ENCODE results near the gene GPS1.

The GPS1 gene

DNA sequence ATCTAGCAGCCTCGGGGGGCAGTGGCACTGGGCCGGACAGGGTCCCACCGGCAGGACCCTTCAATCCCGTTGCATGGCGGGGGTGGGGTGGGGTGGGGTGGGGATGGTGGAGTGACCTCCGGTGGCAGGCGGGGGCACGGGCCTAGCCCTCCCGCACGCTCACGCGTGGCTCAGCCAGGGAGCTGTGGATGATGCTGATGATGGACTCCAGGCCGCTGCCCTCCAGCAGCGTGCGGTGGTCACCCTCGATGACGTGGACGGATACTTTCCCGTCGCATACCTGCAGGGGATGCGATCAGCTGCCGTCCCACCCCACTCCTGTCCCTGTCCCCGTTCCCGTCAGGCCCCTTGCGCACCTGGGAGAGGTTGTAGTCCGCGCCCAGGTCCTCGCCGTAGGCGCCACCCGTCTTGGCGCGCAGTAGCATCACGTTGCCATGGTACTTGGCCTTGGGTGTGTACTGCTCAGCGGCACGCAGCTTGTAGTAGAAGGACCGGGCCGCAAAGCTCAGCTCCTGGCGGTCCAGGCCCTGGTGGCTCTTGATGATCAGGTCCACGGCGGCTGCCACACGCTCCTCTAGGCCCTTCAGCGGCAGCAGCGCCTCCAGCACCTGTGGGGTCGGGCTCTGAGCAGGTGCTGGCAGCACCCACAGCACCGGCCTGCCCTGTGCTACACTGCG lies 27.4 kb downstream of the GPS1 start:
- DNase-seq (ENCODE audit: low spot score): no peak

DNA sequence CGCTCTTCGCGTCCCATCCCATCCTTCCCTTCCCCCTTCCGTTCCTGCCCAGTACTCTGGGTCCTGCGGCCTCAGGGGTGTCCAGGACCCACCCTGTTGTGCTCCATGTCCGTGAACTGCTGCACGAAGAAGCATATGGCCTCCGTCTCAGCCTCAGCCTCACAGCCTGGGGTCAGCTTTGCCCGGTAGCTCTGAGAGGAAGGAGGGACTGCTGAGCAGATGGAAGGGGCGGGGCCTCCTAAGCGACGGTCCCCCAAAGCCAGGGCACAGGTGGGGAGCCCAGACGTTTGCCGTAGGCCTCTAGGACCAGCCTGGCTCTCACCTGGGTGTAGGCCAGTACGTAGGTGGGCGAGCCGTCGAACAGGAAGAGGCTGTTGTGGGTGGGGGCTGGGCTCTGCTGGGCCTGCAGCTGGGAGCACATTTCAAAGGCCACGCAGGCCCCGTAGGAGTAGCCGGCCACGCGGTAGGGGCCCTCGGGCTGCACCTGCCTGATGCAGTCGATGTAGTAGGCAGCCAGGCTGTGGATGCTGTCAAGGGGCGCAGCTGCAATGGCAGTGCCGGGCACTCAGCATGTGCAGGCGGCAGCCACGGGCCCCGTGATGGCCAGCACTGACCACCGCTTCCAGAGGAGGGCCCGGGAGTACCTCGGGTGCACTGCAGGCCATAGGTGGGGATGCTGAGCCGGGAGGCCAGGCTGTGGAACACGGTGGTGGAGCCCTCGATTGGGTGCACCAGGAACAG lies 28.5 kb downstream of the GPS1 start:
- no peak for DNase-seq (ENCODE audit: low spot score)

DNA sequence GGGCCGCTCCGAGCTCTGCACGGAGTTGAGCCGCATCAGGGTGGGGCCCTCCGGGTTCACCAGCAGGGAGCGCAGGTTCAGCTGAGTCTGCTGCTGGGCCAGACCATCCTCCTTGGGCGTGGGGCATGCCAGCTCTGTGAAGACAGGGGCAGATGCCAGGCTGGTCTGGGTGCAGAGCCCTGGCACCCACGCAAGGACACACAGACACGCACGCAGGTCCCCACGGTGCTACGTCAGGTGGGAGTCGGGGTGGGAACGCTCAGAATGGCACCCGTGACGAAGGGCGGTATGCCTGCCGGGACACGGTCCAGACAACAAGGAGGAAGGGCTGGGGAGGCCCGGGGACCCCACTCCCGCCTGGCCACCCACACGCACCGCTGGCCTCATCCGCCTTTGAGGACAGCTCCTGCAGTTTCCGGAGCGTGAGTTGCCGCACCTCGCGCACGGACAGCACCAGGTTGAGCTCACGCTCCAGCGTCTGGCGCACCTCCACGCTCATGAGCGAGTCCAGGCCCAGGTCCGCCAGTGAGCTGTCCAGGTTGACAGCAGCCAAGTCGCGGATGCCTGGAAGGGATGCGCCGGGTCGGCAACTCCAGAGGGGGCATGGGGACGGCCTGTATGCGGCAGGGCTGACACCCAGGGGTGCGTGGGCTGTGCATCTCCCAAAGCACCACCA lies 29.2 kb downstream of the GPS1 start:
- DNase-seq (ENCODE audit: low spot score): no peak

DNA sequence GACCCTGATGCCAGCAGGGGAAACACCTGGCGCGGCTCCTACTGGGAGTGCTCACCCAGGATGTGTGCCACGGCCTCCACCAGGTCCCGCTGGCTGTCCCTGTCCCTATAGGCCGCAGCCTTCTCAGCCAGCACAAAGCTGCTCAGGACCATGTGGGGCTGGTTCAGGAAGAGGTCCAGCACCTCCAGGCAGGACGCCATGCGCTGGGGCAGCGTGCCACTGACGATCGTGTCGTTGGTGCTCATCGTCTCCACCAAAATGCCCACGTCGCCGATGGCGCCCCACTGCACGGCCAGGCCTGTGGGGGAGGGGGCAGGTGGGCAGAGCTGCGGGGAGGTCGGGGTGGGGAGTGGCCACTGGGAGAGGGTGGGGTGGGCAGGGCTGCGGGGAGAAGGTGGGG lies 29.8 kb downstream of the GPS1 start:
- no peak for DNase-seq (ENCODE audit: low spot score)

DNA sequence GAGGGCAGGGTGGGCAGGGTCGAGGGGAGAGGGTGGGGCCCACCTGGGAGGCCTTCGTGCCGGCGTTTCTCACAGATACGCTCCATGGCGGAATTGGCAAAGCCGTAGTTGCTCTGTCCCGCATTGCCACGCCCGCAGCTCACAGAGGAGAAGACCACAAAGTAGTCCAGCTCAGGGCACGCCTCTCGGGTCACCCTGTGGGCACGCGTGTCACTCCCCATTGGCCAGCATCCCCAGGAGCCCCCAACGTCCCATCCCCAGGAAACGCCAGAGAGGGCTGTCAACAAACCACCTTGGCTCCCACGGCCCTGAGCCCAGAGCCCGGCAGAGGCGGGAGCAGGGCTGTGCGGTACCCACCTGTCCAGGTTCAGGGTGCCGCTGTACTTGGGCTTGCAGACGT lies 30.3 kb downstream of the GPS1 start:
- no peak for DNase-seq (ENCODE audit: low spot score)

DNA sequence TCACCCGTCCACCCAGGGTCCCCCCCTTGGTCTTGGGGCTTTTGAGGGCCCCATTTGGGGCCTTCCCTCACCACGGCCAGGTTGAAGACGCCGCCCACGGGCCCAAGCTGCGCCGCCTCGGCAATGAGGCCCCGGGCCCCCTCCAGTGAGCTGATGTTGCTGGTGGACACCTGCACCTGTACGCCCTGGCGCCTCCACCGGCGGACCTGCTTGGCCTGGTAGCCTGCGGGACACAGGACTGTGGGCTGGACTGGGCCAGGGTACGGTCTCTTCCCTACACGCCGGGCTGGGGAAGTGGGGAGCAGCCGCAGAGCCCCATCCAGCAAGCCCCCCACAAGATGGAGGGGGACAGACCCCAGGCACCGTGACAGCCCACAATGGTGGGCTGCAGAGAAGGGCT lies 30.8 kb downstream of the GPS1 start:
- no peak for DNase-seq (ENCODE audit: low spot score)

DNA sequence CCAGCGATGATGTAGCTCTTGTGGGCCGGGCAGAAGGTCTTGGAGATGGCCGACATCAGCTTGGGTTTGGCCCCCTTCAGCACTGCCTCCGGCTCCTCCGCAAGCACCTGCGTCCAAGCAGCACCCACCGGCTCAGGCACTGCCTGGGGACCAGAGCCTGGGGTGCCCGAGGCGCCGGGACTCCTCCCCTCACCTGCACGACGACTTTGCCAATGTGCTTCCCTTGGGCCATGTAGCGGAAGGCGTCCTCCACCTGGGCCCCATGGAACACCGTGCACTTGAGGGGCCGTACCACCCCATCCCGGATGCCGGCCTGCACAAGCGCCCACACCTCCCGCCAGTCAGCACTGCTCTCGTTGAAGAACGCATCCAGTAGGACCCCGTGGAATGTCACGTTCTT lies 31.3 kb downstream of the GPS1 start:
- no peak for DNase-seq (ENCODE audit: low spot score)

DNA sequence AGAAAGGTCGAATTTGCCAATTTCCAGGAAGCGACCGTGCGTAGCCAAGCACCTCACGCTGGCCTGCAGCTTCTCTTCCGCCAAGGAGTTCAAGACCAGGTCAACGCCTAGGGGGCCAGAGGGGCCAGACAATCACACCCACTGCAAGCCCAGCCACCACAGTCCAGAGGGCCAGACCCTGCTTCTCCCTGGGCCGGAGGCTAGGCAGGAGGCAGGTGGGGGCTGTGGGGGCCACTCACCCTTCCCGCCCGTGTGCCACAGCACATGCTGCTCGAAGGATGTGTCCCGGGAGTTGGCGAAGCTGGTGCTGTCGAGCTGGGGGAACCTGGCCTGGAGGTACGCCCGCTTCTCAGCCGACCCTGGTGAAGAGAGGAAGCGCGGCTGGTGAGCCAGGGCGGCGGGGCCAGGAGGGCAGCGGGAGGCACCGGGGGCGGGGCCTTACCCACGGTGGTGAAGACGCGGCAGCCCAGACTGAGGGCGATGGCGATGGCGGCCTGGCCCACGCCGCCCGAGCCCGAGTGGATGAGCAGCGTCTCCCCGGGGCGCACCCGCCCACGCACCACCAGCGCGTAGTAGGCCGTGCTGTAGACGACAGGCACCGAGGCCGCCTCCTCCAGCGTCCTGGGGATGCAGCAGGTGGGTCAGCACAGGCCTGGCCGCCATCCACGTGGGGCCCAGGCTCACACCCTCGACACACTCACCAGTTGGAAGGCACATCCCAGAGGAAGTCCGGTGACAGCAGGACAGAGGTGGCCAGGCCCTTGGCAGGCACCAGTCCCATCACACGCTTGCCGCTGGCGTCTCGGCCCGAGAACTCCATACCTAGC lies 32.0 kb downstream of the GPS1 start:
- no peak for DNase-seq (ENCODE audit: low spot score)

DNA sequence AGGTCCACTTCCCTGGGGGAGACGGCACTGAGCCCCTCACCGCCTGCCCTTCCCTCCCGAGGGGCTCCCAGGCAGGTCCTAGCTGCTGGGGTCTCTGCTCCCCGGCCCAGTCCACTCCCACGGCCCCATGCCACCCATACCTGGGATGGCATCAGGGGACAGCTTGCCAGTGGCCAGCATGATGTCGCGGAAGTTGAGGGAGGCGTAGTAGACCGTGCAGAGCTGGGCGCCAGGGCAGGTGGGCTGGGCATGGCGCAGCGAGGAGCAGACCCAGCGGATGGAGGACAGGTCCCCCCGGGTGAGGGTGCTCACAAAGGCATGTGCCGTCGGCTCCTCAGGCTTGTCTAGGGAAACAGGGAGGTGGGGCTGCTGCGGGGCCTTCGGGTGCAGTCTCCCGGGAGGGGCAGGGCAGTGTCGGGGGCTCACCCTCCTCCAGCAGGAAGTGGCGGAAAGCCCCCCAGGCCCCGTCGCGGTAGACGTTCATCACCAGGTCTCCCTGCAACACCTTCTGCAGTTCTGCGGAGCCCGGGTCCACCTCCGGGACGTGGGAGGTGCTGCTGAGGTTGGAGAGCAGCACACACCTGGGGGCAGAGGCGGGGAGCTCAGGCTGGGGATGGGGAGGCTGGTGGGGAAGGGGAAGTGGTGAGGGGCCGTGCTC lies 32.8 kb downstream of the GPS1 start:
- DNase-seq (ENCODE audit: low spot score): no peak

DNA sequence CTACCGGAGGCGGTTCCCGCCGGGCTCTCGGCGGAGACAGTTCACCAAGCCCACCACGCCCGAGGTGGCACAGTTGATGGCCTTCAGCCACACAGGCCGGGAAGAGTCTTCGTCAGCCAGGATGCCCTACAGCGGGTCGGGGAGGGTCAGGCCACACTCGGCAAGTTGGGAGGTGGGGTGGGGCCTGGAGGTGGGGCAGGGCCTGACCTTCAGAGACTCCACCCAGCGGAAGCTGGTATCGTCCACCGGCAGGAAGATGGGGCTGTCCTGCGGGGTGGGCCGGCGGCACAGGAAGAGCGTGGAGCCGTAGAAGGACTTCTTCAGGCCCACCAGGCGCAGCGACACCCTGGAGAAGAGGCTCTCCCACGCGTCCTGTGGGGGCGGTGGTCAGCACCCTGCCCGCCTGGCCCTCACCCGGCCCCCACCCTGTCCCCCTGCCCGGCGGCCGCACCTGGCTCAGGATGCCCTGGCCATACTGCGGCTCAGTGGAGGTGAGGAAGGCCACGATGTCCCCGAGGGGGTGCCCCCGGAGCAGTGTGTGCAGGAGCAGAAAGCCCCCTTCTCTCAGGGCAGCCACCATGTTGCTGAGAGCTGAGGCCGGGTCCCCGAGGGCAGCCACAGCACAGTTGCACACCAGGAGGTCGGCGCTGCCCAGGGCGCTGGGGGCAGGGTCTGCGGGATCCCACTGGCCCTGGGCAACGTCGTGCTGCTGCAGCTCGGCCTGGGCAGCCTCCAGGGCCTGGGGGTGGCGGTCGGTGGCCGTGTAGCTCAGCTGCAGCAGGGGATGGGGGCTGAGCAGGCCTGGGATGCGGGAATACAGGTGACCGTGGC lies 33.5 kb downstream of the GPS1 start:
- no peak for DNase-seq (ENCODE audit: low spot score)

DNA sequence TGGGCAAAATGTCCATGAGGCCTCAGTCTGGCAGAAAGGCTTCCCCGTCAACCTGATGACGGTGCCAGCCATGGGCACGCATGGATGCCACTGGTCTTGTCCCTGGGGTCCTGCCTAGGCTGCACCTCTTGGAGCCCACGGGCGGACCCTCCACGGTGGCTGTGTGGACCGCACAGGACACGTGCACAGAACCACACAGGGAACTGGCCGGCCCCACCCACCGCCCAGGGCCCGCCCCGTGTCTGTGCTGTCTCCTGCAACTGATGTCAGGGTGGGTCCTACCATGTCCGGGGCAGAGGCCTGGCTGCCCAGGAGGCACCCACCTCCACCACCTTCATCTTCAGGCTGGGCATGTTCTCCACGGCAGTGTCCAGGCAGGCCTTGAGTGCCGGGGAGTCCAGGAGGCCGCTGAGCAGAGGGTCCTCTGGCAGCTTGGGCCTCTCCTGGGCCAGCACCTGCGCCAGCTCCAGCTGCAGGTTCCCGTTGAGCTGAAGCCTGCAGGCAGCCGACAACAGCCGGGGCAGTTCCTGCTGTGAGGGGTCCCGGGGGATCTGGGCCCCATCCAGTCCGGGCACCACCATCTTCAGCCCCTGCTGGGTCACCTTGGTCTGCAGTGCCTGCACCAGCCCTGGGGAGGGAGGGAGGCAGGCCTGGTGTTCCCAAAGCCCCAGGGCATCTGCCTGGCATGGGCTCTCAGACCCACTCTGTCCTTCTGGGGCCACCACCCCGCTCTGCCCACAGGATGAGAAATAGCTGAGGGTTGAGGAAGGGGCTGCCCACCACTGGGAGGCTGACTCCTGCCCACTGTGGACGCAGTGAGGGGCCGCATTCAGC lies 34.5 kb downstream of the GPS1 start:
- DNase-seq (ENCODE audit: low spot score): no peak

DNA sequence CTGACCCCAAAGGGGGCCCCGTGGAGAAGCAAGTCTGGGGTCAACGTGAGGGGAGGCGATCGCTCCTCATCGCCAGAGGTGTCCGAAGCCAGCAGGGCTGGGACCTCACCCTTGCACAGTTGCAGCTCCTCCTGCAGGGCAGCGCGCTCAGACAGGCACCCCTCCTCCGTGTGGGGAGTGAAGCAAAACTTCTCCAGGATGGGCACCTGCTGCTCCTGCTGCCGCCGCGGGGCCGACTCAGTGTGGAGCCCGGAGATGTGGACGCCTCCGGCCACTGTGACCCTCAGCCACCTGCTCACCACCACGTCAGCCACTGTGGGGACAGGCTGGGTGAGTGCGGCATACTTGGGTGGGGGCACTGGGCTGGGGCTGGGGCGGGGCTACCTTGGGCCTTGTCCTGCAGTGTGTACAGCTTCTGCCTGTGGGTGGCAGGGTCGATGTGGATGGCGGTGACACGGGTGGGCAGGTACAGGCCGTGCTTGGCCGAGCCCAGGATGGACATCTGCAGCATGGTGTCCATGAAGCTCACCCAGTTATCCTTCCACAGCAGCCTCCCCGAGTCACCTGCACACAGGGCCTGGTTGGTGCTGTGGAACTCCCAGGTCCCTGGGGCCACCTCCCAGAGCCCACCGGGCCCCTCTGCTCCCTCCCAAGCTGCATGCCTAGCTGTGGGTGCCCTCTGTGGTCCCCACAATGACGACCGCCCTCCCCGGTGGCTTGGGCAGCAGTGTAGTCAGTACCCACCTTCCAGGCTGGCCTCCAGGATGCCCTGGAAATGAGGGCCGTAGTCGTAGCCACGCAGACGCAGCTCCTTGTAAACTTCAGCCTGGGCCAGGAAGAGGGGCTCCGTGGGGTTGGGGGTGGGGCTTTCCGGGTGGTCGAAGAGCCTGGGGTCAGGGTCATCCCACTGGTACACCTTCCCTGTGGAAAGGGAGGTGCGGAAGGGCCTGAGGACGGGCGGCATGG lies 35.5 kb downstream of the GPS1 start:
- no peak for DNase-seq (ENCODE audit: low spot score)

DNA sequence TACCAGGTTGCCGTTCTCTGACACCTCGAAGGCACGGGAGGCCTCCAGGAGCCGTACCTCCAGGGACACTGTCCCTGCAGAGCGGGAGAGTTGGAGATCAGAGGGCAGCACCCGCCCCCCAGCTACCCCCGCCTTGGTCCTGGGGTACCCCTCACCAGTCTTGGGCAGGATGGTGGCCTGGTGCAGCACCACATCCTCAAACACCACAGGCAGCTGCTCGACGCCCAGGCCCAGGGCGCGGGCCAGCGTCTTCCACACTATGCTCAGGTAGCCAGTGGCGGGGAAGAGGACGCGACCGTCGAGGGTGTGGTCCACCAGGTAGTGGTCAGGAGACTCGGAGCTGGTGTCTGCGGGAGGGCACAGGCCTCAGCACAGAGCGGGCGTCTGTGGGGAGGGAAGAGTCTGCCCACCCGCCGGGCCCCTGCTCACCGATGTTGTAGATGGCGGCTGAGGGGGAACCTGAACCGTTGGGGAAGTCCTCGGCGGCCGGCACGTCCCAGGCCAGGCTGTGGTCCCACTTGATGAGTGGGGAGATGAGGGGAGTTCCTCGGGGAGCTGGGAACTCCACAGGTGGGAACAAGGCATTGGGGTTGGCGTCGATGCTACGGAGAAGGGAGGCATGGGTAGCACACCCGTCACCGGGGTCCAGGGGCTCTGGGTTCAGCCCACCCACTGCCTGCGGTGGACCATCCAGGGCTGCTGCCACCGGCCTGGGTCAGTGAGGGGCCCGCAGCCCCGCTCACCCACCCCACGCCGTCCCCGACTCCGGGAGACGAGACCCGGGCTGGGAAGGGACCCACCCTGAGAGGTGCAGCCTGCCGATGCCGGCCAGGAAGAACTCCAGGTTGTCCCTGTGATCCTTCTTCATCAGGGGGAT lies 36.5 kb downstream of the GPS1 start:
- DNase-seq (ENCODE audit: low spot score): no peak

DNA sequence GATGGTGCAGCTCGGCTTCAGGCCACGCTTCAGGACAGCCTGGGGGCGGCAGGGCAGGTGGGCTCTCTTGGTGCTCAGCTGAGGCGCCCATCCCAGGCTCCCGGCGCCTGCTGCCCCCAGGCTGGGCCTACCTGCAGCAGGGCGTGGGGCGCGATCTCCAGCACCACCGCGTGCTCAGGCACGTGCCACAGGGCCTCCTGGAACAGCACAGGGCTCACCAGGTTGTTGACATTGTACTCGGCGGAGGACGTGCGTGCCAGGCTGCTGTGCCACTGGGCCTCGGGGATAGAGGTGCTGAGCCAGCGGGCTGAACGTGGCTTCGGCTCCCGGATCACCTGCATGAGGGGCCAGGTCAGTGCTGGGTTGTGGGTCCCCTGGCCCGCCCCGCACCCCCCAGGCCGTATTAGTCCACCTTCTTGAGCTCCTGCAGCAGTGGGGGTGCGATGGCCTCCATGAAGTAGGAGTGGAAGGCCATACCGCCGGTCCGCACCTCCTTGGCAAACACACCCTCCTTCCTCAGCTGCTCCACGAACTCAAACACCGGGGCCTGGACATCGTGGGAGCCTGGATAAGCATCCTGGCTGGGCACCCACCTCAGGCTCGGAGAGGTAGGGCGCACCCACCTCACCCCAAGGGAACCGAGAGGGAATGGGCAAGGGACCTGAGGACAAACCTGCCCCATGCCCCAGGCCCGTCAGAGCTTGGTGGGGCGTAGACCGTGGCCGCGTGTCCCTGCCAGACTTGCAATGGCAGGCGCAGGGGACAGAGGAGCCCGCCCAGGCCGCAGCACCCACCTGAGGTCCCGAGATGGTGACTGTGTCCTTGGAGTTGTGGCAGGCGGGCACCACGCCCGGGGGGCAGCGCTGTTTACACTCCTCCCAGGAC lies 37.4 kb downstream of the GPS1 start:
- no peak for DNase-seq (ENCODE audit: low spot score)

DNA sequence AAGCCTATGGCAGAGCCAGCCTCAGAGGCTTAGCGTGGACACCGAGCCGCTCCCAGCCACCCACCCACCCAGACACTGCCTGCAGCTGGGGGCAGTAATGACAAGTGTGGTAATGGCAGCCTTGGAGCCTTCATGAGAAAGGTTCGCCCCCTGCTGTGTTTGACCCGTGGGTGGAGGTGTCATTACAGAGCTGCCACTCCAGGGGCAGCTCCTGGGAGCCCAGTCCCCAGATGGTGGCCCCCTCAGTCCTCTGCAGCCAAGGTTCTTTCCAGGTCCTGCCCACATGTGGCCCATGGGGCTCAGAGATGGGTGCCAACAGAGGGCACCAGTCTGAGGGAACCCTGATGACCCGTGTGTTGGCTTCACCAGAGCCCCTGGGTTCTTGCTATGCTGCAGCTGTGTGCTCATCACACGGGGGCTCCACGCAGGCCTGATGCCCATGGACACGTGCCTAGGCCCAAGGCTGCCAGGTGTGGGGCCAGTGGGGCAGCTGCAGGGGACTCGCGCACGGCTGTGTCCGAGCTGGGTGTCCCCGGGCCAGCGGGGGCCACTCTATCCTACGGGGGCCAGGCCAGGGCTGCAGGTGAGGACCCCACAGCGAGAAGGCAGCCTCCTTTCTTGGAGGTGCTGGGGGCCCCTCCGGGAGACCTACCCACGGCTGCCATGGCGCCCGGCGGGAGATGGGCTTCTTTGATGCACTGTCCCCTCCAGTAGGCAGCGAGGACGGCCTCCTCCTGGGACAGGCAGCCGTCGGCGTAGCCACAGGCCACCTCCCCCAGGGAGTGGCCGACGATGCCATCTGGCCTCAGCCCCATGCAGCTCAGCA lies 38.2 kb downstream of the GPS1 start:
- DNase-seq (ENCODE audit: low spot score): no peak

Measured in globus pallidus (tissue), 1 donor.